HFF-Myc (cell line): Measurements from ENCODE around the gene PPP1R12B.

Source experiments
- DNase-seq: peaks from one replicate; pipeline ENCODE4 v3.0.0-alpha.2; 2011; ENCODE audit warnings: low read depth; ENCODE audit errors: extremely low read depth
- H3K4me3 ChIP-seq: replicated peaks from 2 replicates; pipeline ENCODE4 v1.5.1; 2011; ENCODE audit warnings: low read depth, mild to moderate bottlenecking, control low read depth, low read length
- CTCF ChIP-seq: IDR thresholded peaks from 2 replicates; pipeline ENCODE4 v1.5.1; 2012; ENCODE audit warnings: mild to moderate bottlenecking, low read depth, low read length, control low read depth; ENCODE audit errors: missing control alignments

Gene PPP1R12B

GRCh38 chr1:202642212-202642611 lies 293.7 kb downstream of the PPP1R12B start:
- DNase-seq, result no peak
- no peak for TF ChIP-seq CTCF
- no peak overlapping the region for H3K4me3 ChIP-seq
